Caco-2 (cell line): ENCODE data around the gene PLSCR1. TPM values are rescaled to one million over a fixed set of nuclear protein-coding genes. Genes with fewer than 3 reads are reported as not detected.
"Not testable (repeated sequence)": the region's sequence is repeated elsewhere in the genome, so short reads cannot be mapped to it uniquely, and the experiment has no call there.

Source experiments
- BruUV-seq: library from RNA; stranded (reverse); fragments of 400-500 nt; replicated peaks from 2 replicates; lab custom pipeline; 2021; lab: Mats Ljungman, UMichigan
- CTCF ChIA-PET: fragments of 300-600 bp; sonication (Branson Sonifier 250); formaldehyde crosslinking; loops from one replicate; lab custom pipeline; 2022; ENCODE audit warnings: antibody characterized with exemption; lab: Charles Lee
- POLR2A ChIA-PET: fragments of 300-600 bp; sonication (Branson Sonifier 250); formaldehyde crosslinking; loops from one replicate; lab custom pipeline; 2022; ENCODE audit warnings: antibody characterized with exemption; lab: Charles Lee
- DNase-seq, 2 experiments: peaks; one replicate each; pipeline versions ENCODE4 v3.0.0 to v3.0.0-alpha.2; 2020 to 2022
- H3K27me3 ChIP-seq: replicated peaks from 2 replicates; pipeline ENCODE4 v1.6.0; 2011; ENCODE audit warnings: low read length; ENCODE audit not compliant: control insufficient read depth, insufficient read depth
- H3K36me3 ChIP-seq: 2 replicates; pipeline ENCODE4 v1.5.1; 2011; ENCODE audit warnings: low read length; ENCODE audit not compliant: control insufficient read depth, insufficient read depth
- H3K4me1 ChIP-seq: fragments of 250-450 bp; sonication (Bioruptor Pico); 2 replicates; pipeline ENCODE4 v1.5.1; 2020; ENCODE audit warnings: mild to moderate bottlenecking
- H3K4me3 ChIP-seq: 2 replicates; pipeline ENCODE4 v1.5.1; 2011; ENCODE audit warnings: low read depth, mild to moderate bottlenecking, control low read depth, low read length
- H3K9me3 ChIP-seq: fragments of 250-450 bp; sonication (Bioruptor Pico); 2 replicates; pipeline ENCODE4 v1.5.1; 2020; ENCODE audit warnings: mild to moderate bottlenecking, moderate library complexity
- H3K27ac Mint-ChIP-seq: one replicate; pipeline ENCODE4 v1.8.0; 2022; ENCODE audit warnings: mixed read lengths; ENCODE audit not compliant: unreplicated experiment
- H3K27me3 Mint-ChIP-seq: one replicate; pipeline ENCODE4 v1.8.0; 2022; ENCODE audit warnings: mixed read lengths; ENCODE audit not compliant: insufficient read depth, unreplicated experiment
- H3K36me3 Mint-ChIP-seq: one replicate; pipeline ENCODE4 v1.8.0; 2022; ENCODE audit warnings: mild to moderate bottlenecking, mixed read lengths; ENCODE audit not compliant: insufficient read depth, unreplicated experiment
- H3K4me1 Mint-ChIP-seq: one replicate; pipeline ENCODE4 v1.8.0; 2022; ENCODE audit warnings: low read depth, mixed read lengths; ENCODE audit not compliant: unreplicated experiment
- H3K4me3 Mint-ChIP-seq: one replicate; pipeline ENCODE4 v1.8.0; 2022; ENCODE audit warnings: mild to moderate bottlenecking, moderate library complexity, mixed read lengths; ENCODE audit not compliant: unreplicated experiment
- H3K9me3 Mint-ChIP-seq: one replicate; pipeline ENCODE4 v1.8.0; 2022; ENCODE audit warnings: mixed read lengths; ENCODE audit not compliant: unreplicated experiment
- intact Hi-C: fragments of 100-400 bp; cut with micrococcal nuclease; formaldehyde crosslinking; loops from one replicate; pipeline ENCODE4 v1.10.0; 2022; ENCODE audit not compliant: unreplicated experiment
- total RNA-seq: library from RNA; stranded (reverse); gene quantifications from 2 replicates; pipeline ENCODE4 v1.2.3, GENCODE V29; 2022
- TF ChIP-seq, protein P1 (sequence below), 2 experiments: fragments of 200-600 bp in 1 of 2; IDR thresholded peaks; 1 replicate in 1 of 2; 2 replicates in 1 of 2; pipeline versions ENCODE4 v1.5.1 to v1.8.0; 2011 to 2022; ENCODE audit warnings: antibody characterized with exemption in 1 of 2, control low read depth in 1 of 2, inconsistent platforms in 1 of 2, low read depth in 1 of 2, low read length in 1 of 2, mild to moderate bottlenecking in 1 of 2, moderate library complexity in 1 of 2; ENCODE audit not compliant: insufficient read depth in 1 of 2, severe bottlenecking in 1 of 2, unreplicated experiment in 1 of 2

PLSCR1 gene
- total RNA-seq, 1 experiment from 2014 or later, result 116 TPM

DNA sequence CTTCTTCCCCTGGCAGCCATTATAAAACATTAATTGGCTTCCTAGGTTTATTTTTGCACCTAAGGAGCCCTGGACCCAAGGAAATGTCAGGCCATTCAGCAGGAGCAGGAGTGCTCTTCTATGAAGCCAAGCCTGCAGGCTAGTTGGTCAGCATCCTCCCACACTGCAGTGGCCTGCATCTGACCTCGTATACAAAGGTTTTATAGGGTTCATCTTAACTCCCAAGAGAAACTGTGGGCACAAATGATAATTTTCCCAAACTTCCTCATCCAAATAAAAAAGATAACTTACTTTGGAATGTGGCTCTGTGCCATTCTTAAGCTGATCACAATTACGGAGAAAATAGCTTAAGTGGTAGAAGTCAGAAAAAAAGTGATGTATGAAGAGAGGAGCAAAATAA, 19.4 kb downstream of the PLSCR1 start:
- H3K4me3 Mint-ChIP-seq, result no peak overlapping the region
- intact Hi-C loops, result no loop called here
- Histone ChIP-seq H3K9me3 (no peaks in the 10 kb centered on the region), H3K27me3 (no peaks in the 10 kb centered on the region), H3K4me3 (no peak overlapping the region), H3K36me3 (no peaks in the 10 kb centered on the region), H3K4me1 (no peaks in the 10 kb centered on the region)
- ChIA-PET POLR2A (no interaction called here), CTCF (no interaction called here)
- peaks cover 6% of the 10 kb centered on the region for H3K4me1 Mint-ChIP-seq
- no peaks in the 10 kb centered on the region for H3K9me3 Mint-ChIP-seq
- TF ChIP-seq, protein P1, sequence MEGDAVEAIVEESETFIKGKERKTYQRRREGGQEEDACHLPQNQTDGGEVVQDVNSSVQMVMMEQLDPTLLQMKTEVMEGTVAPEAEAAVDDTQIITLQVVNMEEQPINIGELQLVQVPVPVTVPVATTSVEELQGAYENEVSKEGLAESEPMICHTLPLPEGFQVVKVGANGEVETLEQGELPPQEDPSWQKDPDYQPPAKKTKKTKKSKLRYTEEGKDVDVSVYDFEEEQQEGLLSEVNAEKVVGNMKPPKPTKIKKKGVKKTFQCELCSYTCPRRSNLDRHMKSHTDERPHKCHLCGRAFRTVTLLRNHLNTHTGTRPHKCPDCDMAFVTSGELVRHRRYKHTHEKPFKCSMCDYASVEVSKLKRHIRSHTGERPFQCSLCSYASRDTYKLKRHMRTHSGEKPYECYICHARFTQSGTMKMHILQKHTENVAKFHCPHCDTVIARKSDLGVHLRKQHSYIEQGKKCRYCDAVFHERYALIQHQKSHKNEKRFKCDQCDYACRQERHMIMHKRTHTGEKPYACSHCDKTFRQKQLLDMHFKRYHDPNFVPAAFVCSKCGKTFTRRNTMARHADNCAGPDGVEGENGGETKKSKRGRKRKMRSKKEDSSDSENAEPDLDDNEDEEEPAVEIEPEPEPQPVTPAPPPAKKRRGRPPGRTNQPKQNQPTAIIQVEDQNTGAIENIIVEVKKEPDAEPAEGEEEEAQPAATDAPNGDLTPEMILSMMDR (IDR thresholded peaks at IDR 0.05; ENCODE audit: insufficient read depth in 1 of 2, low read depth in 1 of 2, low read length in 1 of 2, severe bottlenecking in 1 of 2, unreplicated experiment in 1 of 2), result no peak
- DNase-seq, result no peak
- H3K36me3 Mint-ChIP-seq, result peaks cover 40% of the 10 kb centered on the region
- no TSS peak for BruUV-seq
- H3K27ac Mint-ChIP-seq, result no peak overlapping the region
- no peaks in the 10 kb centered on the region for H3K27me3 Mint-ChIP-seq

DNA sequence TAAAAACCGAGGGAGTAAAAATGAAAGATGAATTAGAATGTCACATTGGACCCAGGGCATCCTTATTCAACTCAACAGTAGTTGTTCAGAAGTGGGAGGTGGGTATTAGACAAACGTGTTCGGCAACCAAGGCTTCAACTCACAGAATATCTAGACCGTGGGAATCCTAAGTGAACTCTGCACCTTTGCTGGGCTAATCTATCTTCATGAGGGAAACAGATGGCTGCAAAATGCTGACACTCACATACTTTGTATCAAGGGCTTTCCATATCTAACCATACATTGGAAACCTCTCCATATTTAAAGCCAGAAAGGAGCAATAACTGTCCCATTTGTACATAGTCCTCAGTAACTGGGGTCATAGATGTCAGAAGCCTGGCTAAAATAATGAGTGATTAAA, 20.9 kb downstream of the PLSCR1 start:
- Mint-ChIP-seq H3K4me3 (no peak overlapping the region), H3K27me3 (no peaks in the 10 kb centered on the region), H3K9me3 (no peaks in the 10 kb centered on the region), H3K4me1 (peaks cover 6% of the 10 kb centered on the region), H3K27ac (no peak overlapping the region), H3K36me3 (peaks cover 27% of the 10 kb centered on the region)
- ChIA-PET POLR2A (no interaction called here), CTCF (no interaction called here)
- Histone ChIP-seq H3K36me3 (no peaks in the 10 kb centered on the region), H3K9me3 (no peaks in the 10 kb centered on the region), H3K4me1 (no peaks in the 10 kb centered on the region), H3K4me3 (no peak overlapping the region), H3K27me3 (no peaks in the 10 kb centered on the region)
- TF ChIP-seq, protein P1 (IDR thresholded peaks at IDR 0.05; ENCODE audit: insufficient read depth in 1 of 2, low read depth in 1 of 2, low read length in 1 of 2, severe bottlenecking in 1 of 2, unreplicated experiment in 1 of 2), result no peak
- intact Hi-C loops, result no loop called here
- no TSS peak for BruUV-seq
- no peak for DNase-seq

DNA sequence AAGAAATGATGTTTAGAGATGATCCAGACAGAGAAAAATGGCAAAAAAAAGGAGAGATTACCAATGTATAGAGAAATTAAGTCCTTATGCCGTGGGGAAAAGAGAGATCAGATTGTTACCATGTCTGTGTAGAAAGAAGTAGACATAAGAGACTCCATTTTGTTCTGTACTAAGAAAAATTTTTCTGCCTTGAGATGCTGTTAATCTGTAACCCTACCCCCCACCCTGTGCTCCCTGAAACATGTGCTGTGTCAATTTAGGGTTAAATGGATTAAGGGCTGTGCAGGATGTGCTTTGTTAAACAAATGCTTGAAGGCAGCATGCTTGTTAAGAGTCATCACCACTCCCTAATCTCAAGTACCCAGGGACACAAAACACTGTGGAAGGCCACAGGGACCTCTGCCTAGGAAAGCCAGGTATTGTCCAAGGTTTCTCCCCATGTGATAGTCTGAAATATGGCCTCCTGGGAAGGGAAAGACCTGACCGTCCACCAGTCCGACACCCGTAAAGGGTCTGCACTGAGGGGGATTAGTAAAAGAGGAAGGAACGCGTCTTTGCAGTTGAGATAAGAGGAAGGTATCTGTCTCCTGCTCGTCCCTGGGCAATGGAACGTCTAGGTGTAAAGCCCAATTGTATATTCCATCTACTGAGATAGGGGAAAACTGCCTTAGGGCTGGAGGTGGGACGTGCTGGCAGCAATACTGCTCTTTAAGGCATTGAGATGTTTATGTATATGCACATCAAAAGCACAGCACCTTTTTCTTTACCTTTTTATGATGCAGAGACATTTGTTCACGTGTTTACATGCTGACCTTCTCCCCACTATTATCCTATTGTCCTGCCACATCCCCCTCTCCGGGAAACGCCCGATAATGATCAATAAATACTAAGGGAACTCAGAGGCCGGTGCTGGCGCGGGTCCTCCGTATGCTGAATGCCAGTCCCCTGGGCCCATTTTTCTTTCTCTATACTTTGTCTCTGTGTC, 21.9 kb downstream of the PLSCR1 start:
- BruUV-seq, POLR2A ChIA-PET, CTCF ChIA-PET, H3K9me3 Mint-ChIP-seq, H3K27ac Mint-ChIP-seq, DNase-seq, H3K9me3 ChIP-seq, H3K27me3 ChIP-seq, H3K36me3 ChIP-seq, intact Hi-C loops, H3K4me3 Mint-ChIP-seq, H3K4me1 ChIP-seq, H3K4me3 ChIP-seq, H3K27me3 Mint-ChIP-seq: not testable (repeated sequence)
- Mint-ChIP-seq H3K4me1 (peaks cover 10% of the 10 kb centered on the region), H3K36me3 (peaks cover 24% of the 10 kb centered on the region)
